ENCODE measurements around the gene STARD5. TPM values are rescaled to one million over a fixed set of nuclear protein-coding genes. Genes with fewer than 3 reads are reported as not detected.

Gene STARD5
- total and polyA plus RNA-seq, 11 donors: 0.49 to 3.7 (median 1.4) TPM

DNA sequence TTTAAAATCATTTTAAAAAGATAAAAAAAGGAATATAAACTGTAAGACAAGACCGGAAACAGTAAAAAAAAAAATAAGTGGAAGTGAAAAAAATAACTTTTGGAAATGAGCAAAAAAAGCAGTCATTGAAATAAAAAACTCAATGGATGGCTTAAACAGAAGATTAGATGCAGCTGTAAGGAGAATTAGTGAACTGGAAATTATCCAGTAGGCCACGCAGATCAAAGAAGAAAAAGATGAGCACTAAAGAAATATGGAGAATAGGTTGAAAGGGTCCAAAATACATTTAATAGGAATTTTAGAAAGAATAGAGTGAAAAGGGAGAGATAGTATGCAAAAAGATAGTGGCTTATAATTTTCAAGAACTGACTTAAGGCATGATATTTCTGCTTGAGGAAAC is 47.0 kb downstream of the STARD5 start:
- no peak for DNase-seq
- H3K4me1 ChIP-seq: peaks cover 0 to 16% (median 4%) of the 10 kb centered on the region in 12 donors
- H3K27ac ChIP-seq: no peak overlapping the region
- peaks cover 0 to 34% (median 0%) of the 10 kb centered on the region in 9 donors for H3K36me3 ChIP-seq
- TF ChIP-seq, protein P1, sequence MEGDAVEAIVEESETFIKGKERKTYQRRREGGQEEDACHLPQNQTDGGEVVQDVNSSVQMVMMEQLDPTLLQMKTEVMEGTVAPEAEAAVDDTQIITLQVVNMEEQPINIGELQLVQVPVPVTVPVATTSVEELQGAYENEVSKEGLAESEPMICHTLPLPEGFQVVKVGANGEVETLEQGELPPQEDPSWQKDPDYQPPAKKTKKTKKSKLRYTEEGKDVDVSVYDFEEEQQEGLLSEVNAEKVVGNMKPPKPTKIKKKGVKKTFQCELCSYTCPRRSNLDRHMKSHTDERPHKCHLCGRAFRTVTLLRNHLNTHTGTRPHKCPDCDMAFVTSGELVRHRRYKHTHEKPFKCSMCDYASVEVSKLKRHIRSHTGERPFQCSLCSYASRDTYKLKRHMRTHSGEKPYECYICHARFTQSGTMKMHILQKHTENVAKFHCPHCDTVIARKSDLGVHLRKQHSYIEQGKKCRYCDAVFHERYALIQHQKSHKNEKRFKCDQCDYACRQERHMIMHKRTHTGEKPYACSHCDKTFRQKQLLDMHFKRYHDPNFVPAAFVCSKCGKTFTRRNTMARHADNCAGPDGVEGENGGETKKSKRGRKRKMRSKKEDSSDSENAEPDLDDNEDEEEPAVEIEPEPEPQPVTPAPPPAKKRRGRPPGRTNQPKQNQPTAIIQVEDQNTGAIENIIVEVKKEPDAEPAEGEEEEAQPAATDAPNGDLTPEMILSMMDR (IDR thresholded peaks at IDR 0.05): no peak
- no peak for TF ChIP-seq POLR2A (IDR thresholded peaks at IDR 0.05)
- 93 to 99% (median 98%) methylated on average over 2 of the region's 2 CpGs for WGBS, 4 donors
- ATAC-seq: no peak
- H3K9me3 ChIP-seq: peaks cover 0 to 16% (median 8%) of the 10 kb centered on the region in 12 donors
- peaks cover 0 to 3% (median 0%) of the 10 kb centered on the region in 9 donors for H3K27me3 ChIP-seq
- intact Hi-C loops (cut with DNase I): loop anchor here in 6 of 10 donors (5.0 to 10.0 kb wide), 4 partner anchors 45 to 918 kb away; partner anchors contain the start of gene STARD5 (in 1 of the 6)
- H3K4me3 ChIP-seq: no peak overlapping the region

DNA sequence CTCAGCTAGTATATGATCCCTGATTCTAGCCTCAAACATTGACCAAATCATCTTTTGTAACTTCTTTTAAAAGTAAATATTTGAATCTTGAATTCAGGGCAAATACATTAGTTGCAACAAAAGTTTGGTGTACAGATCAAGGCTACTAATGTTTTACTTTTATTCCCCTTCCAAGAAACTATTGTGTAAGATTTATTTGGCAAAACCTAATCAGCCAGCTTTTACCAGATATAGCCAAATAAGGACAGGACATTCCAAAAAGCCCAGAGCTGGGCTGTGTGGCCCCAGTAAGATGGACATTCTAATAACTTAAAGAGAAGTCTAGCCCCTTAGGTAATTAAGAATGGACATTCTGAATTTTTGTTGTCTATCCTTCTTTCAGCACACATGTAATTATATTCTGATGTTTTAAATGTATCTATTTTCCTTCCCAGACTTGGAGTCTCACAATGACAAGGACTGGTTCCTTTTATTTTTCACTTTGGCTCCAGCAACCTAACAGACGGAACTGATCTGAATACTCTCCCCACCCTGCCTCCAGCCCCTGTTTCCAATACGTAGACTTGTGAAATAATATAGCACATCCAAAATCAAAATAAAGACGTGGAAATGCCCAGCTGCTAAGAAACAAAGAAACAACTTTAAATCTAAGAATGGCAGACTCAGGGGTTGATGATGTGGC is 48.1 kb downstream of the STARD5 start:
- DNase-seq (no peak), ATAC-seq (peak; percentile 38 to 72 (median 48))
- Histone ChIP-seq H3K36me3 (peaks cover 0 to 23% (median 0%) of the 10 kb centered on the region in 9 donors), H3K9me3 (peaks cover 0 to 16% (median 8%) of the 10 kb centered on the region in 12 donors), H3K27me3 (peaks cover 0 to 3% (median 0%) of the 10 kb centered on the region in 9 donors), H3K4me3 (no peak overlapping the region), H3K4me1 (peaks cover 0 to 16% (median 4%) of the 10 kb centered on the region in 12 donors), H3K27ac (peak overlapping the region in 11 of 12 donors; percentile 12 to 70 (median 45))
- TF ChIP-seq POLR2A (IDR thresholded peaks at IDR 0.05): no peak
- TF ChIP-seq, protein P1 (IDR thresholded peaks at IDR 0.05): no peak
- intact Hi-C loops (cut with DNase I): loop anchor here (1.0 to 10.0 kb wide), 7 partner anchors 46 to 919 kb away; partner anchors contain the start of gene STARD5 (in 1 of the 10)
- WGBS, 4 donors: 79 to 91% (median 83%) methylated on average over 3 of the region's 3 CpGs

DNA sequence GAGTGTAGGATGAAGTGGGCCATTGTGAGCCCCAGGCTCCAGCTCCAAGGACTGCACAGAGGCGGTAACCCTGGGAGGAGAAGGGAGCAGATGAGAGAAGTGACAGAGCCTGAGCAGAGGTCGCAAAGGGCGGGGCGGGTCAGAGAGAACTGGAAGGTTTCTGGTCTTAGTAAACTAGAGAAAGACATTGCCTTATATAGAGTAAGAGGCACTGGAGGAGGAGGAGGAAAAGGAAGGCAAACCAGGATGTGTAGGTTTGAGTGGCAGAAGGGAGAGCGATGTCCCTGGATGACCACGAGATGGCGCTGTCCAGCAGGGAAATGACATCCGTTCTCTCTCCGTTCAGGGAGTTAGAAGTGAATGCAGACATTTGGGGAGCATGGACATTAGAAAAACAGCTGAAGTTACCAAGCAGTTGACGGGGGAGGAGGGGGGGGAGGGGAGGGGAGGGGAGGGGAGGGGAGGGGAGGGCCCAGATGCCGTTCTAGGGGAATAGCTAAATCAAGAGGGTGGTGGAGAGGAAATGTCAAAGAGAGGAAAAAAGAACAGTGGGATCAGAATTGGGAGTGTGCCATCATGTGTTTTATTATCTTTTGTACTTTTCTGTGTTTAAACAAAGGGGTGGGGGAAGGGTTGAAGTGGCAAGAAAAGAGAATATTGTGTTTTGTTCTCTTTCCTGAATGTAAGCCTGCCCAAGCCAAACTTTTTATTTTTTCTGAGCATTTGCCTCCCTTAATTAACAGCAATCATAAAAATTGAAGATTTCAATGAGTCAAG is 48.8 kb downstream of the STARD5 start:
- Histone ChIP-seq H3K4me3 (no peak overlapping the region), H3K4me1 (peaks cover 0 to 16% (median 4%) of the 10 kb centered on the region in 12 donors), H3K36me3 (peaks cover 0 to 28% (median 0%) of the 10 kb centered on the region in 9 donors), H3K27ac (peak overlapping the region in 10 of 12 donors; percentile 12 to 70 (median 48)), H3K27me3 (peaks cover 0 to 3% (median 0%) of the 10 kb centered on the region in 9 donors), H3K9me3 (peaks cover 0 to 16% (median 8%) of the 10 kb centered on the region in 12 donors)
- ATAC-seq: peak; percentile 62 to 94 (median 88)
- WGBS, 4 donors: 11 to 14% (median 13%) methylated on average over 10 to 11 of the region's 11 CpGs
- peak; percentile 74 to 83 (median 78) for DNase-seq
- TF ChIP-seq, protein P1 (IDR thresholded peaks at IDR 0.05): peak; percentile 65 to 90 (median 78)
- TF ChIP-seq POLR2A (IDR thresholded peaks at IDR 0.05): no peak
- intact Hi-C loops (cut with DNase I): loop anchor here (1.0 to 10.0 kb wide), 8 partner anchors 47 to 920 kb away; partner anchors contain the start of gene STARD5 (in 1 of the 10)

Data from heart left ventricle (tissue), 16 donors.